ENCODE measurements around the gene USP12.
"Not testable (repeated sequence)": the region's sequence is repeated elsewhere in the genome, so short reads cannot be mapped to it uniquely, and the experiment has no call there.

GRCh38 chr13:27218861-27219260 is 47.2 kb upstream of the USP12 start:
- TF ChIP-seq CTCF (conservative IDR thresholded peaks at IDR 0.05; ENCODE audit: low read length); EZH2phosphoT487 (IDR thresholded peaks at IDR 0.05; ENCODE audit: borderline replicate concordance, low read depth, low read length): not testable (repeated sequence)
